Activated CD4-positive, alpha-beta T cell treated with anti-CD3 and anti-CD28 coated beads, Interleukin-2, amount 50 U/mL, for 16 hours (primary cell): Measurements from ENCODE around the gene SLC24A4.
"Not testable (repeated sequence)": the region's sequence is repeated elsewhere in the genome, so short reads cannot be mapped to it uniquely, and the experiment has no call there.

Source experiments
- DNase-seq: peaks from one replicate; pipeline ENCODE4 v3.0.0-alpha.2; 2020

SLC24A4 gene

GRCh38 chr14:92372230-92372629 is 49.3 kb downstream of the SLC24A4 start:
- no peak for DNase-seq

GRCh38 chr14:92373336-92373735 is 50.4 kb downstream of the SLC24A4 start:
- no peak for DNase-seq

- no peak for DNase-seq
Measured at GRCh38 chr14:92380131-92380530, 57.2 kb downstream of the SLC24A4 start.

- DNase-seq = no peak
Measured at GRCh38 chr14:92380582-92380981, 57.6 kb downstream of the SLC24A4 start.

GRCh38 chr14:92382677-92383076 is 59.7 kb downstream of the SLC24A4 start:
- no peak for DNase-seq

GRCh38 chr14:92383805-92384204 is 60.8 kb downstream of the SLC24A4 start:
- no peak for DNase-seq

- no peak for DNase-seq
Measured at GRCh38 chr14:92384461-92385133, 61.6 kb downstream of the SLC24A4 start.

- DNase-seq = no peak
Measured at GRCh38 chr14:92385561-92385960, 62.6 kb downstream of the SLC24A4 start.

- DNase-seq = no peak
Measured at GRCh38 chr14:92386165-92386564, 63.2 kb downstream of the SLC24A4 start.

- DNase-seq = no peak
Measured at GRCh38 chr14:92386637-92387036, 63.7 kb downstream of the SLC24A4 start.

- DNase-seq = no peak
Measured at GRCh38 chr14:92387578-92387977, 64.6 kb downstream of the SLC24A4 start.

GRCh38 chr14:92389598-92390158 is 66.7 kb downstream of the SLC24A4 start:
- no peak for DNase-seq

GRCh38 chr14:92391726-92392125 is 68.8 kb downstream of the SLC24A4 start:
- no peak for DNase-seq

GRCh38 chr14:92392711-92393110 is 69.7 kb downstream of the SLC24A4 start:
- no peak for DNase-seq

GRCh38 chr14:92397150-92397952 is 74.4 kb downstream of the SLC24A4 start:
- no peak for DNase-seq

- no peak for DNase-seq
Measured at GRCh38 chr14:92397953-92398564, 75.1 kb downstream of the SLC24A4 start.

GRCh38 chr14:92398888-92399636 is 76.1 kb downstream of the SLC24A4 start:
- DNase-seq = no peak

- DNase-seq = no peak
Measured at GRCh38 chr14:92400579-92401444, 77.8 kb downstream of the SLC24A4 start.

- no peak for DNase-seq
Measured at GRCh38 chr14:92401561-92401960, 78.6 kb downstream of the SLC24A4 start.

GRCh38 chr14:92402500-92402899 is 79.5 kb downstream of the SLC24A4 start:
- not testable (repeated sequence) for DNase-seq

- no peak for DNase-seq
Measured at GRCh38 chr14:92404018-92404417, 81.1 kb downstream of the SLC24A4 start.

GRCh38 chr14:92404421-92404820 is 81.5 kb downstream of the SLC24A4 start:
- no peak for DNase-seq
